ENCODE data around the gene PDK2.

PDK2 gene

DNA sequence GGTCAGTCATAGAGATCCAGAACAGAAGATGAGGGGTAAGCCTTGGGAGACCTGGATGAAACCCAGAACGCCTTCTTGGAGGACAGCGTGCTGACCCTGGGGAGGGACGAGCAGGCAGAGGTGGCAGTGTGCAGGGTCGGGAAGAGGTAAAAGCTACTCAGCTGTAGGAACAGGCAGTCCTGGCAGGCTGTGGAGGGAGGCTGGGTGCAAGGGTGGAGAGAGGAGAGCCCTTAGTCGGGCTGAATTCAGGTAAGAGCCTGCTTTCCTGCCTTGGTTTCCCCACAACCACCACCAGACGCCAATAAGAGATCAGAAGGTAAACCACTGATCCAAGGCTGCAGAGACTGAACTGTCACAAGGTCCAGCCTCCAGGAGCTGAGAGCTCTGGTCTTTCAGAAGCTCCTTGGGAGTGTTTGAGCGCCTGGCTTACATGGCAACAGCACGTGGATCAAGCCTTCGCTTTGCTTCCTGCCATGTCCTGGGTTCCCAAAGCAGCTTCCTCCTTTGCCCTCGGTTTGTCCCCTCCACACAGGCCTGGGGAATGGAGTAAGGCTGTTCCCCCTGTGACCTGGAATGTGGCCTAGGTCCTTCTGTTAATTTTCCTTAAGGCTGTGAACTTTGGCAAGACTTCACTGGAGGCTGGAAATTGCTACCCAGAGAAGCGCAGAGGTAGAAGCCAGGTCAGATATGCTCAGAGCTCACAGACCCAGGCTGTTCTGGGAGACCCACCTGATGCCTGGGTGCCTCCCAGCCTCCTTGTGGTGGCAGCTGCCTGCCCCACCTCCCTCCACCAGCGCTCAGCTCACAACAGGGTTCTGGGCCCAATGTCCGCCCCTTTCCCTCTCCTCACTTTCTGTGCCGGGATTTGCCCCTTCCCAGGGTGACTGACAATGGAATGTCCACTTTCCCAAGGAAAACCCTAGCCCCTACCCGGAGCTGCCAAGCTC lies 3.9 kb upstream of the PDK2 start:
- Histone ChIP-seq H2AFZ (no peak overlapping the region), H3K9me3 (ENCODE audit: control insufficient read depth, low read length) (no peaks in the 10 kb centered on the region), H3K9ac (no peak overlapping the region), H3K36me3 (ENCODE audit: control insufficient read depth, insufficient read depth, low read length) (no peaks in the 10 kb centered on the region), H3K27me3 (ENCODE audit: control insufficient read depth, insufficient read depth, low read length) (no peaks in the 10 kb centered on the region), H3K79me2 (peaks cover 5% of the 10 kb centered on the region), H3K4me2 (ENCODE audit: low read length) (no peak overlapping the region), H3K27ac (no peak overlapping the region), H3K4me1 (peaks cover 8% of the 10 kb centered on the region), H3K4me3 (ENCODE audit: low read depth, low read length) (no peak overlapping the region)
- TF ChIP-seq, protein P1, sequence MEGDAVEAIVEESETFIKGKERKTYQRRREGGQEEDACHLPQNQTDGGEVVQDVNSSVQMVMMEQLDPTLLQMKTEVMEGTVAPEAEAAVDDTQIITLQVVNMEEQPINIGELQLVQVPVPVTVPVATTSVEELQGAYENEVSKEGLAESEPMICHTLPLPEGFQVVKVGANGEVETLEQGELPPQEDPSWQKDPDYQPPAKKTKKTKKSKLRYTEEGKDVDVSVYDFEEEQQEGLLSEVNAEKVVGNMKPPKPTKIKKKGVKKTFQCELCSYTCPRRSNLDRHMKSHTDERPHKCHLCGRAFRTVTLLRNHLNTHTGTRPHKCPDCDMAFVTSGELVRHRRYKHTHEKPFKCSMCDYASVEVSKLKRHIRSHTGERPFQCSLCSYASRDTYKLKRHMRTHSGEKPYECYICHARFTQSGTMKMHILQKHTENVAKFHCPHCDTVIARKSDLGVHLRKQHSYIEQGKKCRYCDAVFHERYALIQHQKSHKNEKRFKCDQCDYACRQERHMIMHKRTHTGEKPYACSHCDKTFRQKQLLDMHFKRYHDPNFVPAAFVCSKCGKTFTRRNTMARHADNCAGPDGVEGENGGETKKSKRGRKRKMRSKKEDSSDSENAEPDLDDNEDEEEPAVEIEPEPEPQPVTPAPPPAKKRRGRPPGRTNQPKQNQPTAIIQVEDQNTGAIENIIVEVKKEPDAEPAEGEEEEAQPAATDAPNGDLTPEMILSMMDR (IDR thresholded peaks at IDR 0.05): no peak

DNA sequence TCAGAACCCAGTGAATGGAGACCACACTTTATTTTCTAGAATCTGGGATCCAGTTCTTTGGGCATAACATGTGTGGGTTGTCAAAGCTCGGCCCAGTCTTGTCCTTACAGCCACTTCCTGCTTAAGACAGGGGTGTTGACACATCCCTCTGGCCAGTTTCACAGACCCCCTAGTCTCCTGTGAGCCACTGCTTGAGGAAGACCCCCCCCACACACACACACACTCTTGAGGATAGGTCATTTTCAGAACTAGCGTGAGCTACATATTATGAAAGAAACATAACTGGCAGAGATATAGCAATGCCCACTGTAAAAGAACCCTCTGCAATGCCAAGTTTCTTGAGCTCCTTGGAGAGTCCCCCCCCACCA lies 3.2 kb upstream of the PDK2 start:
- Histone ChIP-seq H3K27me3 (ENCODE audit: control insufficient read depth, insufficient read depth, low read length) (no peaks in the 10 kb centered on the region), H3K36me3 (ENCODE audit: control insufficient read depth, insufficient read depth, low read length) (no peaks in the 10 kb centered on the region), H3K27ac (no peak overlapping the region), H3K9ac (no peak overlapping the region), H3K9me3 (ENCODE audit: control insufficient read depth, low read length) (no peaks in the 10 kb centered on the region), H3K4me3 (ENCODE audit: low read depth, low read length) (no peak overlapping the region), H3K4me2 (ENCODE audit: low read length) (no peak overlapping the region), H2AFZ (no peak overlapping the region), H3K79me2 (peaks cover 5% of the 10 kb centered on the region), H3K4me1 (peaks cover 9% of the 10 kb centered on the region)
- TF ChIP-seq, protein P1 (IDR thresholded peaks at IDR 0.05): no peak

DNA sequence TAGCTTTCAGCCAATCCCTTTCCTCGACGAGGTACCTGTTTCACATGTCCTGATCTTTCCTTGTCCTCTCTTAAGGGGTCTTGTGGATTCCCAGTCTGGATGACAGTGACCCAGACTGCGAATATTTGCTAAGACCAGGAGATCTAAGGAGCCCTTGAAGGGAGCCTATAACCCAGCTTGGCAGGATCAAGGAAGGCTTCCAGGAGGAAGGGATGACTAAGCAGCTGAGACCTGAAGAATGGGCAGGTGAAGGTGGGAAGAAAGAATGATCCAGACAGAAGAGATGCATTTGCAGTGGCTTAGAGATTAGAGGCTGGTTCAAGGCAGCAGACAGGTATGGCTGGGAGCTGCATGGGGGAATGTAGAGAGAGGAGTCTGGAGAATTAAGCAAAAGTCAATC lies 1.9 kb upstream of the PDK2 start:
- Histone ChIP-seq H3K9me3 (ENCODE audit: control insufficient read depth, low read length) (no peaks in the 10 kb centered on the region), H3K4me3 (ENCODE audit: low read depth, low read length) (no peak overlapping the region), H3K4me2 (ENCODE audit: low read length) (no peak overlapping the region), H2AFZ (no peak overlapping the region), H3K4me1 (peaks cover 11% of the 10 kb centered on the region), H3K36me3 (ENCODE audit: control insufficient read depth, insufficient read depth, low read length) (no peaks in the 10 kb centered on the region), H3K27ac (no peak overlapping the region), H3K79me2 (peaks cover 5% of the 10 kb centered on the region), H3K27me3 (ENCODE audit: control insufficient read depth, insufficient read depth, low read length) (no peaks in the 10 kb centered on the region), H3K9ac (no peak overlapping the region)
- TF ChIP-seq, protein P1 (IDR thresholded peaks at IDR 0.05): no peak

DNA sequence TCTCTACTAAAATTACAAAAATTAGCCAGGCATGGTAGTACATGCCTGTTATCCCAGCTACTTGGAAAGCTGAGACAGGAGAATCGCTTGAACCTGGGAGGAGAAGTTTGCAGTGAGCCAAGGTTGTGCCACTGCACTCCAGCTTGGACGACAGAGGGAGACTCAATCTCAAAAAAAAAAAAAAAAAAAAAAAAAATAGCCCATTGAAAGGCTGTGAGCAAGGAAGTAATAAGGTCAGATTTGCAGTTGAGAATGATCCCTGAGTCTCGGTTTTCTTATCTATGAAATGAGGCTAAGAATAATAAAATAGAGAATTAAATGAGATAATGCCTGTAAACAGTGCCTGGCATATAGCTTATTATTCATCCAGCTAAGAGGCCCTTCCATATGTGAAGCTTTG lies 1.3 kb upstream of the PDK2 start:
- Histone ChIP-seq H2AFZ (peak overlapping the region; percentile 96), H3K4me1 (peaks cover 11% of the 10 kb centered on the region), H3K36me3 (ENCODE audit: control insufficient read depth, insufficient read depth, low read length) (no peaks in the 10 kb centered on the region), H3K9me3 (ENCODE audit: control insufficient read depth, low read length) (no peaks in the 10 kb centered on the region), H3K4me2 (ENCODE audit: low read length) (peak overlapping the region; percentile 97), H3K79me2 (peaks cover 5% of the 10 kb centered on the region), H3K9ac (no peak overlapping the region), H3K27me3 (ENCODE audit: control insufficient read depth, insufficient read depth, low read length) (no peaks in the 10 kb centered on the region), H3K4me3 (ENCODE audit: low read depth, low read length) (peak overlapping the region; percentile 98), H3K27ac (peak overlapping the region; percentile 77)
- TF ChIP-seq, protein P1 (IDR thresholded peaks at IDR 0.05): no peak

Measured in parathyroid adenoma (tissue), 2 donors.